Adrenal gland (tissue), 5 donors: ENCODE data around the gene PIK3C2B.

Experiments used
- POLR2A ChIP-seq, 2 donors: fragments of 450-650 bp; IDR thresholded peaks; one replicate each; pipeline ENCODE4 v1.6.1; 2017; ENCODE audit warnings: antibody characterized with exemption in 2 of 2, mild to moderate bottlenecking in 2 of 2, moderate library complexity in 1 of 2
- TF ChIP-seq, protein P1 (sequence below), 6 experiments: fragments of 450-650 bp in 4 of 6; fragments of 200-600 bp in 2 of 6; sonication (generic) in 1 of 6; IDR thresholded peaks; 1 replicate in 5 of 6; 2 replicates in 1 of 6; pipeline versions ENCODE4 v1.5.1 to v1.8.0; 2016 to 2021; ENCODE audit warnings: antibody characterized with exemption in 6 of 6, mild to moderate bottlenecking in 2 of 6, moderate library complexity in 1 of 6
- donor health status: DM: no; HTN: no; CAD: no.

DNA sequence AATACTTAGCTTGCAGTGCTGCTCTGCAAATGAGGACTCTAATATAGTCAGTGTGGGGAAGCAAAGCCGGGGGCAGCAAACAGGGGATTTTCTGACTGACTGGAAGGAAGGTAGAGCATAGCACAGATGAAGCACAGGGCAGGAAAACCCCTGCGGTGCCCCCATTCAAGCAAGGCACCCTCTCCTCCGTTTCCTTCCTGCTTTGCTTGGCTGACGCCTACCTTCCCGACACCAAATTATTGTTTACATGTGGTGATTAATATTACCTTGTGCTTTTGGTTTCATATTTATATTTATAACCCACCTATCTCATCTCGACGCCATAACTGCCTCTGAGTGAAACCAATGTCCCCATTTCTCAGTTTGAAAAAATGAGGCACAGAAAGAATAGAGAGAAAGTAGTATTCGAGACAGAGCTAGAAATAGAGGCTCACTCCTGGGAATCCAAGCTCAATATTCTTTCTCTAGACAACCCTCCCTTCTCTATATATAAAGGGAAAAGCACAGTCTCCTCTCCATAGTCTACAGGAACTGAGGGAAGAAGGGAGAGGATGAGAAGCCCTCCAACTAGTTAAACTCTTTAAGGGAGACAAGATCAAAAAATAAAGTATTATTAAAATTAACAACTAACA is 41.3 kb downstream of the PIK3C2B start:
- TF ChIP-seq, protein P1, sequence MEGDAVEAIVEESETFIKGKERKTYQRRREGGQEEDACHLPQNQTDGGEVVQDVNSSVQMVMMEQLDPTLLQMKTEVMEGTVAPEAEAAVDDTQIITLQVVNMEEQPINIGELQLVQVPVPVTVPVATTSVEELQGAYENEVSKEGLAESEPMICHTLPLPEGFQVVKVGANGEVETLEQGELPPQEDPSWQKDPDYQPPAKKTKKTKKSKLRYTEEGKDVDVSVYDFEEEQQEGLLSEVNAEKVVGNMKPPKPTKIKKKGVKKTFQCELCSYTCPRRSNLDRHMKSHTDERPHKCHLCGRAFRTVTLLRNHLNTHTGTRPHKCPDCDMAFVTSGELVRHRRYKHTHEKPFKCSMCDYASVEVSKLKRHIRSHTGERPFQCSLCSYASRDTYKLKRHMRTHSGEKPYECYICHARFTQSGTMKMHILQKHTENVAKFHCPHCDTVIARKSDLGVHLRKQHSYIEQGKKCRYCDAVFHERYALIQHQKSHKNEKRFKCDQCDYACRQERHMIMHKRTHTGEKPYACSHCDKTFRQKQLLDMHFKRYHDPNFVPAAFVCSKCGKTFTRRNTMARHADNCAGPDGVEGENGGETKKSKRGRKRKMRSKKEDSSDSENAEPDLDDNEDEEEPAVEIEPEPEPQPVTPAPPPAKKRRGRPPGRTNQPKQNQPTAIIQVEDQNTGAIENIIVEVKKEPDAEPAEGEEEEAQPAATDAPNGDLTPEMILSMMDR (IDR thresholded peaks at IDR 0.05): no peak
- TF ChIP-seq POLR2A (IDR thresholded peaks at IDR 0.05): no peak
